ENCODE data around the gene SLC2A9.
A peak's percentile ranks its signal among the peaks of the same experiment; 100 is the strongest.

The SLC2A9 gene

DNA sequence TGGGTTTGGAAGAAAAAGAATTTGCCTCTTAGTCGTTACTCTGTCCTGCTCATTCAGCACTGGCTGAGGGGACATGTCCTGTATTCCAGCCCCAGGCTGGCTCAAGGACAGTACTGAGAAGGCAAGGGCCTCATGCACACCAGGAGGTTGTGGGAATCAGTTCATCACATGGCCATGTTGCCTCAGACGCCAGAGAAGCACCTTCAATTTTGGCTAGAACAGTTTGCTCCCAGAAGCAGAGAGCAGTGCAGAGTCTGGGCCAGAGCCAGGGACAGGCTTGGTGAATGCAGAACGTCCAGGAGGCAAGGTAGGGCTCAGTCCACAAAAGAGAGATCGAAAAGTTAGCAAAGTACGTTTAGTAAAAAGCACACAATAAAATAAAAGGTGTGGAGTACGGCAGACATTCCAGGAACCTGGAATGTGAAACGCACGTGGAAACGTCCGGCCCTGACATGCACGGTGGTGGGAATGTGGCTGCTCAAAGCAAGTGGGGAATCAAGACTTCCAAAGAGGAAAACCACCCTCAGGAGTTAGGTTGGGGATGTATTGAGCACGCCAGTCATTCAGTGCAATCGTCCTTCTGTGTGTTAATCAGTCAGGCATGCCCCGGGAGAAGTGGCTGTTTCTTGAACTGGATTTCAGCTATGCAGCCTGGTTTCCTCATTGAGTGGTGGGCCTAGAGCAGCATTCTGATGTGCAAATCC, 1.2 kb upstream of the SLC2A9 start:
- no peak for DNase-seq (ENCODE audit: low read depth)
- TF ChIP-seq CTCF (IDR thresholded peaks at IDR 0.05; ENCODE audit: control insufficient read depth, extremely low read depth, insufficient read depth): no peak

GRCh38 chr4:10021653-10022023, 341 bp upstream of the SLC2A9 start:
- DNase-seq (ENCODE audit: low read depth): no peak
- no peak overlapping the region for H3K4me3 ChIP-seq (ENCODE audit: low read depth, low read length)
- TF ChIP-seq CTCF (IDR thresholded peaks at IDR 0.05; ENCODE audit: control insufficient read depth, extremely low read depth, insufficient read depth): no peak

More for the DNA sequence above, 1.2 kb upstream of the SLC2A9 start:
- no peak overlapping the region for H3K4me3 ChIP-seq (ENCODE audit: low read depth, low read length)

GRCh38 chr4:10020106-10020505, 1.2 kb downstream of the SLC2A9 start:
- no peak overlapping the region for H3K4me3 ChIP-seq (ENCODE audit: low read depth, low read length)
- no peak for TF ChIP-seq CTCF (IDR thresholded peaks at IDR 0.05; ENCODE audit: control insufficient read depth, extremely low read depth, insufficient read depth)
- DNase-seq (ENCODE audit: low read depth): no peak

- peak overlapping the region; percentile 49 for H3K4me3 ChIP-seq (ENCODE audit: low read depth, low read length)
- TF ChIP-seq CTCF (IDR thresholded peaks at IDR 0.05; ENCODE audit: control insufficient read depth, extremely low read depth, insufficient read depth): no peak
- no peak for DNase-seq (ENCODE audit: low read depth)
Observed at GRCh38 chr4:10019521-10020051, 1.7 kb downstream of the SLC2A9 start.

GRCh38 chr4:10018818-10019461, 2.4 kb downstream of the SLC2A9 start:
- DNase-seq (ENCODE audit: low read depth): peak; percentile 84
- peak; percentile 100 for TF ChIP-seq CTCF (IDR thresholded peaks at IDR 0.05; ENCODE audit: control insufficient read depth, extremely low read depth, insufficient read depth)
- H3K4me3 ChIP-seq (ENCODE audit: low read depth, low read length): peak overlapping the region; percentile 49

GRCh38 chr4:10017037-10017893, 4.0 kb downstream of the SLC2A9 start:
- no peak for DNase-seq (ENCODE audit: low read depth)
- TF ChIP-seq CTCF (IDR thresholded peaks at IDR 0.05; ENCODE audit: control insufficient read depth, extremely low read depth, insufficient read depth): no peak
- no peak overlapping the region for H3K4me3 ChIP-seq (ENCODE audit: low read depth, low read length)

Data from LNCaP clone FGC (cell line).